HCT116 (cell line): ENCODE measurements around the gene ANXA4. TPM values are rescaled to one million over a fixed set of nuclear protein-coding genes. Genes with fewer than 3 reads are reported as not detected.

ENCODE experiments used
- ATAC-seq: fragments of 200-7000 bp; cut with Tn5 transposase; 2 replicates; pipeline ENCODE4 v1.9.1; 2020; ENCODE audit warnings: mild to moderate bottlenecking, moderate library complexity
- BruUV-seq: library from RNA; stranded (reverse); fragments of 400-500 nt; replicated peaks from 2 replicates; lab custom pipeline; 2021; lab: Mats Ljungman, UMichigan
- CTCF ChIA-PET: fragments of 300-600 bp; sonication (Branson Sonifier 250); formaldehyde crosslinking; loops from one replicate; lab custom pipeline; 2021; ENCODE audit warnings: antibody characterized with exemption; lab: Charles Lee
- POLR2A ChIA-PET: fragments of 300-600, 350-600 bp; sonication (Branson Sonifier 250); formaldehyde crosslinking; loops from one replicate; lab custom pipeline; 2021; ENCODE audit warnings: antibody characterized with exemption; lab: Charles Lee
- RAD21 ChIA-PET, 2 experiments: fragments of 300-600 bp; sonication (Branson Sonifier 250); formaldehyde crosslinking; loops; one replicate each; lab custom pipeline; 2023; ENCODE audit warnings: low total read pairs in 2 of 2; ENCODE audit not compliant: uncharacterized antibody in 2 of 2, unreplicated experiment in 2 of 2, low non-redundant PET in 1 of 2; lab: Charles Lee
- DNase-seq: peaks from one replicate; pipeline ENCODE4 v3.0.0-alpha.2; 2010; ENCODE audit warnings: low read depth, low spot score
- H2AFZ ChIP-seq: fragments of 200-600 bp; shearing (Covaris generic), sonication (generic); 2 replicates; pipeline ENCODE4 v1.6.1; 2017; ENCODE audit warnings: low read depth, mixed run types, mixed read lengths, antibody characterized with exemption, low read length; ENCODE audit not compliant: poor library complexity, severe bottlenecking
- H3K27ac ChIP-seq: 2 replicates; pipeline ENCODE4 v1.5.1; 2012; ENCODE audit warnings: low read depth, low read length
- H3K27me3 ChIP-seq: fragments of 200-600 bp; sonication (generic); 2 replicates; pipeline ENCODE4 v1.6.1; 2016; ENCODE audit warnings: mixed run types, low read length, mixed read lengths; ENCODE audit not compliant: insufficient read depth
- H3K36me3 ChIP-seq, 2 experiments: fragments of 200-500 bp in 1 of 2; fragments of 200-600 bp in 1 of 2; sonication (Bioruptor generic) in 1 of 2; sonication (generic) in 1 of 2; 2 replicates each; pipeline versions ENCODE4 v1.5.1 to v1.6.1; 2014 to 2016; ENCODE audit warnings: low read length in 2 of 2, inconsistent platforms in 1 of 2, mixed read lengths in 1 of 2, mixed run types in 1 of 2; ENCODE audit not compliant: insufficient read depth in 2 of 2, control insufficient read depth in 1 of 2
- H3K4me1 ChIP-seq, 2 experiments: fragments of 200-600 bp in 1 of 2; sonication (generic) in 1 of 2; 2 replicates each; pipeline versions ENCODE4 v1.5.1 to v1.6.1; 2012 to 2017; ENCODE audit warnings: low read length in 2 of 2, inconsistent platforms in 1 of 2, mild to moderate bottlenecking in 1 of 2, mixed read lengths in 1 of 2, mixed run types in 1 of 2, moderate library complexity in 1 of 2; ENCODE audit not compliant: insufficient read depth in 2 of 2, control insufficient read depth in 1 of 2
- H3K4me2 ChIP-seq: fragments of 200-600 bp; sonication (generic); 2 replicates; pipeline ENCODE4 v1.6.1; 2017; ENCODE audit warnings: mixed run types, low read length, mixed read lengths
- H3K4me3 ChIP-seq, 2 experiments: fragments of 200-600 bp in 1 of 2; sonication (generic) in 1 of 2; replicated peaks in 1 of 2; 2 replicates each; pipeline ENCODE4 v1.5.1; 2011 to 2016; ENCODE audit warnings: low read length in 2 of 2, control low read depth in 1 of 2, low read depth in 1 of 2, mild to moderate bottlenecking in 1 of 2, mixed read lengths in 1 of 2, mixed run types in 1 of 2
- H3K79me2 ChIP-seq: fragments of 200-600 bp; sonication (generic); 2 replicates; pipeline ENCODE4 v1.6.1; 2017; ENCODE audit warnings: mild to moderate bottlenecking, mixed run types, low read length, moderate library complexity, mixed read lengths; ENCODE audit not compliant: insufficient read depth
- H3K9ac ChIP-seq: fragments of 200-600 bp; sonication (generic); 2 replicates; pipeline ENCODE4 v1.6.1; 2016; ENCODE audit warnings: low read length, mixed read lengths
- H3K9me2 ChIP-seq: fragments of 200-600 bp; sonication (generic), shearing (Covaris generic); 2 replicates; pipeline ENCODE4 v1.6.1; 2017; ENCODE audit warnings: mixed run types, mild to moderate bottlenecking, moderate library complexity; ENCODE audit not compliant: insufficient read depth
- H3K9me3 ChIP-seq, 2 experiments: fragments of 200-500 bp in 1 of 2; fragments of 200-600 bp in 1 of 2; sonication (Bioruptor generic) in 1 of 2; sonication (generic) in 1 of 2; 2 replicates each; pipeline ENCODE4 v1.6.1; 2014 to 2017; ENCODE audit warnings: low read length in 2 of 2, mixed read lengths in 2 of 2, inconsistent platforms in 1 of 2, low read depth in 1 of 2, mild to moderate bottlenecking in 1 of 2, mixed run types in 1 of 2, moderate library complexity in 1 of 2; ENCODE audit not compliant: control insufficient read depth in 1 of 2, insufficient read depth in 1 of 2
- H4K20me1 ChIP-seq: fragments of 200-600 bp; sonication (generic), shearing (Covaris generic); 2 replicates; pipeline ENCODE4 v1.6.1; 2017; ENCODE audit warnings: mixed run types, mild to moderate bottlenecking, moderate library complexity; ENCODE audit not compliant: insufficient read depth
- ATF3 ChIP-seq: IDR thresholded peaks from 2 replicates; pipeline ENCODE4 v1.6.1; 2012
- CBX3 ChIP-seq: IDR thresholded peaks from 2 replicates; pipeline ENCODE4 v1.6.1; 2012; ENCODE audit warnings: low read depth
- CEBPB ChIP-seq: IDR thresholded peaks from 2 replicates; pipeline ENCODE4 v1.6.1; 2012; ENCODE audit warnings: low read depth
- CTCF ChIP-seq, 3 experiments: fragments of 200-600 bp in 1 of 3; sonication (generic) in 1 of 3; IDR thresholded peaks in 2 of 3; conservative IDR thresholded peaks in 1 of 3; 2 replicates each; pipeline ENCODE4 v1.5.1; 2012 to 2017; ENCODE audit warnings: low read depth in 2 of 3, low read length in 2 of 3, antibody characterized with exemption in 1 of 3, borderline replicate concordance in 1 of 3, control low read depth in 1 of 3, mild to moderate bottlenecking in 1 of 3, mixed read lengths in 1 of 3, mixed run types in 1 of 3, moderate library complexity in 1 of 3; ENCODE audit not compliant: insufficient read depth in 1 of 3
- ELF1 ChIP-seq: IDR thresholded peaks from 2 replicates; pipeline ENCODE4 v1.6.1; 2012; ENCODE audit warnings: low read depth, borderline replicate concordance
- EZH2phosphoT487 ChIP-seq: fragments of 200-600 bp; IDR thresholded peaks from 2 replicates; pipeline ENCODE4 v1.6.1; 2018; ENCODE audit warnings: antibody characterized with exemption, borderline replicate concordance
- FOSL1 ChIP-seq: IDR thresholded peaks from 2 replicates; pipeline ENCODE4 v1.6.1; 2012; ENCODE audit warnings: low read depth
- JUND ChIP-seq: IDR thresholded peaks from 2 replicates; pipeline ENCODE4 v1.6.1; 2012
- MAX ChIP-seq: IDR thresholded peaks from 2 replicates; pipeline ENCODE4 v1.6.1; 2012
- POLR2A ChIP-seq: IDR thresholded peaks from 2 replicates; pipeline ENCODE4 v1.7.0; 2011; ENCODE audit warnings: borderline replicate concordance; ENCODE audit not compliant: insufficient read depth, insufficient read length; ENCODE audit errors: extremely low read depth
- POLR2AphosphoS5 ChIP-seq: IDR thresholded peaks from 2 replicates; pipeline ENCODE4 v1.6.1; 2011; ENCODE audit warnings: mild to moderate bottlenecking, low read depth, low read length, moderate library complexity
- RAD21 ChIP-seq: IDR thresholded peaks from 2 replicates; pipeline ENCODE4 v1.6.1; 2012; ENCODE audit warnings: low read depth, mild to moderate bottlenecking
- SP1 ChIP-seq: IDR thresholded peaks from 2 replicates; pipeline ENCODE4 v1.6.1; 2012; ENCODE audit warnings: low read depth
- SRF ChIP-seq: IDR thresholded peaks from 2 replicates; pipeline ENCODE4 v1.6.1; 2012; ENCODE audit warnings: low read depth
- TCF7L2 ChIP-seq: IDR thresholded peaks from 2 replicates; pipeline ENCODE4 v1.7.0; 2011; ENCODE audit warnings: borderline replicate concordance, inconsistent platforms; ENCODE audit not compliant: insufficient read depth, insufficient read length; ENCODE audit errors: extremely low read depth
- ZFX ChIP-seq: fragments of 450-650 bp; IDR thresholded peaks from 2 replicates; pipeline ENCODE4 v1.6.1; 2017
- intact Hi-C: fragments of 100-400 bp; cut with micrococcal nuclease; formaldehyde crosslinking; loops from 2 replicates; pipeline ENCODE4 v1.10.0; 2022
- total RNA-seq: library from RNA; stranded (reverse); gene quantifications from one replicate; pipeline ENCODE4 v1.2.1, GENCODE V29; 2021; ENCODE audit not compliant: unreplicated experiment

Gene ANXA4
- total RNA-seq, 1 experiment from 2014 or later, result 64.6 TPM

GRCh38 chr2:69789175-69789721, 47.3 kb downstream of the ANXA4 start:
- intact Hi-C loops, result no loop called here
- Histone ChIP-seq H3K27me3 (no peaks in the 10 kb centered on the region), H4K20me1 (no peaks in the 10 kb centered on the region), H3K4me1 (no peaks in the 10 kb centered on the region), H3K9me3 (no peaks in the 10 kb centered on the region), H3K9ac (no peak overlapping the region), H3K79me2 (no peaks in the 10 kb centered on the region), H3K9me2 (no peaks in the 10 kb centered on the region), H2AFZ (no peak overlapping the region), H3K4me2 (no peak overlapping the region), H3K27ac (no peak overlapping the region), H3K36me3 (no peaks in the 10 kb centered on the region), H3K4me3 (no peak overlapping the region)
- ChIA-PET CTCF (interaction anchor here (1.2 to 1.8 kb wide), 2 partner anchors 27 to 65 kb away, joined by 3 to 4 read pairs; no protein-coding TSS in a partner anchor), POLR2A (no interaction called here), RAD21 (no interaction called here)
- no peak for DNase-seq
- TF ChIP-seq ZFX (no peak), CTCF (IDR thresholded peaks at IDR 0.05 in 2 of 3, conservative IDR thresholded peaks at IDR 0.05 in 1 of 3; ENCODE audit: borderline replicate concordance in 1 of 3, insufficient read depth in 1 of 3, low read depth in 2 of 3, low read length in 2 of 3) (no peak), FOSL1 (no peak), EZH2phosphoT487 (no peak), CBX3 (no peak), RAD21 (no peak), POLR2A (no peak), ATF3 (no peak), SP1 (no peak), JUND (no peak), CEBPB (no peak), POLR2AphosphoS5 (no peak), SRF (no peak), ELF1 (no peak), MAX (no peak), TCF7L2 (no peak)
- no peak for ATAC-seq
- BruUV-seq, result no TSS peak
